Measurements from ENCODE around the gene RINT1.
"Not testable (repeated sequence)": the region's sequence is repeated elsewhere in the genome, so short reads cannot be mapped to it uniquely, and the experiment has no call there.

Gene RINT1

GRCh38 chr7:105521717-105522463 lies 10.1 kb upstream of the RINT1 start, which contains the start of gene PUS7:
TSS of gene PUS7 (minus strand) at chr7:105522271. CDS start at chr7:105508512, 13,759 bp downstream.
- peak; percentile 69 for DNase-seq (ENCODE audit: extremely low read depth, low read depth)
- no peak; the same call in 1 of the 2 replicates for TF ChIP-seq CTCF (IDR thresholded peaks at IDR 0.05; ENCODE audit: low read depth, low read length)

- not testable (repeated sequence) for DNase-seq (ENCODE audit: extremely low read depth, low read depth)
These were observed 7.6 kb upstream of the RINT1 start for GRCh38 chr7:105524423-105524822.

GRCh38 chr7:105524840-105525239 lies 7.2 kb upstream of the RINT1 start:
- DNase-seq (ENCODE audit: extremely low read depth, low read depth), result no peak
- TF ChIP-seq CTCF (IDR thresholded peaks at IDR 0.05; ENCODE audit: low read depth, low read length), result no peak

GRCh38 chr7:105527737-105528136 lies 4.3 kb upstream of the RINT1 start:
- DNase-seq (ENCODE audit: extremely low read depth, low read depth), result not testable (repeated sequence)

- TF ChIP-seq CTCF (IDR thresholded peaks at IDR 0.05; ENCODE audit: low read depth, low read length), result no peak
- DNase-seq (ENCODE audit: extremely low read depth, low read depth), result no peak
These were observed 1.9 kb upstream of the RINT1 start for GRCh38 chr7:105530126-105530525.

GRCh38 chr7:105530546-105530945 lies 1.5 kb upstream of the RINT1 start:
- DNase-seq (ENCODE audit: extremely low read depth, low read depth), result no peak
- TF ChIP-seq CTCF (IDR thresholded peaks at IDR 0.05; ENCODE audit: low read depth, low read length), result no peak

GRCh38 chr7:105532709-105533460 lies 884 bp downstream of the RINT1 start:
- no peak for DNase-seq (ENCODE audit: extremely low read depth, low read depth)
- TF ChIP-seq CTCF (IDR thresholded peaks at IDR 0.05; ENCODE audit: low read depth, low read length), result no peak

GRCh38 chr7:105538339-105538738 lies 6.3 kb downstream of the RINT1 start:
- TF ChIP-seq CTCF (IDR thresholded peaks at IDR 0.05; ENCODE audit: low read depth, low read length), result no peak
- DNase-seq (ENCODE audit: extremely low read depth, low read depth), result no peak

All from AG09319 (cell line).